Sigmoid colon (tissue), 7 donors: ENCODE data around the gene TNRC18. TPM values are rescaled to one million over a fixed set of nuclear protein-coding genes. Genes with fewer than 3 reads are reported as not detected.

Experiments used
- DNase-seq: peaks from one replicate; pipeline ENCODE4 v3.0.0-alpha.2; 2019
- H3K27ac ChIP-seq, 4 donors: fragments of 200-600 bp; sonication (generic); one replicate each; pipeline ENCODE4 v1.5.1; 2016 to 2019; ENCODE audit warnings: mild to moderate bottlenecking in 1 of 4
- H3K27me3 ChIP-seq, 3 donors: fragments of 200-600 bp; sonication (generic); one replicate each; pipeline ENCODE4 v1.5.1; 2019; ENCODE audit warnings: mild to moderate bottlenecking in 1 of 3
- H3K36me3 ChIP-seq, 4 donors: fragments of 200-600 bp; sonication (generic); one replicate each; pipeline ENCODE4 v1.5.1; 2016 to 2019
- H3K4me1 ChIP-seq, 4 donors: fragments of 200-600 bp; sonication (generic); one replicate each; pipeline ENCODE4 v1.5.1; 2017 to 2019
- H3K4me3 ChIP-seq, 4 donors: fragments of 200-600 bp; sonication (generic); one replicate each; pipeline ENCODE4 v1.5.1; 2017 to 2019; ENCODE audit warnings: mild to moderate bottlenecking in 2 of 4, moderate library complexity in 1 of 4
- H3K9me3 ChIP-seq, 4 donors: fragments of 200-600 bp in 3 of 4; sonication (generic) in 3 of 4; one replicate each; pipeline versions ENCODE4 v1.5.1 to v1.6.1; 2013 to 2019
- EP300 ChIP-seq, 4 donors: sonication (generic); formaldehyde crosslinking; IDR thresholded peaks; one replicate each; pipeline ENCODE4 v1.6.1; 2017; ENCODE audit warnings: antibody characterized with exemption in 4 of 4
- POLR2A ChIP-seq, 2 donors: fragments of 450-650 bp; IDR thresholded peaks; one replicate each; pipeline ENCODE4 v1.6.1; 2016; ENCODE audit warnings: antibody characterized with exemption in 2 of 2, mild to moderate bottlenecking in 2 of 2, moderate library complexity in 2 of 2
- POLR2AphosphoS5 ChIP-seq, 4 donors: sonication (generic); formaldehyde crosslinking; IDR thresholded peaks; one replicate each; pipeline ENCODE4 v1.6.1; 2017; ENCODE audit warnings: antibody characterized with exemption in 4 of 4
- WGBS, 2 donors: extraction: QIAGEN DNeasy Blood & Tissue Kit; methylation state at CpG; one replicate each; pipeline ENCODE4 v1.1.7; 2013; 5-methylcytosine and 5-hydroxymethylcytosine counted together
- intact Hi-C: fragments of 100-400 bp; cut with DNase I; formaldehyde crosslinking; loops from one replicate; pipeline ENCODE4 v1.15.1; 2023
- polyA plus RNA-seq, 3 donors: library from polyadenylated mRNA; stranded (reverse); fragments of 200-250 nt; gene quantifications; one replicate each; pipeline ENCODE4 v1.2.3, GENCODE V29; 2013
- total RNA-seq, 4 donors: library from RNA; depleted of rRNA; stranded (reverse); fragments of >200 nt; gene quantifications; one replicate each; pipeline ENCODE4 v1.1.0, GENCODE V29; 2016
- TF ChIP-seq, protein P1 (sequence below), 4 experiments: fragments of 450-650 bp in 3 of 4; fragments of 200-600 bp in 1 of 4; IDR thresholded peaks; one replicate each; pipeline ENCODE4 v1.5.1; 2016 to 2019; ENCODE audit warnings: antibody characterized with exemption in 4 of 4, mild to moderate bottlenecking in 3 of 4, moderate library complexity in 2 of 4
- donor health status: healthy with polysubstance abuse.
- donor health status: Bipolar disorder and iron deficiency.
- donor health status: healthy.

TNRC18 gene
- total and polyA plus RNA-seq, 7 donors: 12.6 to 187 (median 44.9) TPM

DNA sequence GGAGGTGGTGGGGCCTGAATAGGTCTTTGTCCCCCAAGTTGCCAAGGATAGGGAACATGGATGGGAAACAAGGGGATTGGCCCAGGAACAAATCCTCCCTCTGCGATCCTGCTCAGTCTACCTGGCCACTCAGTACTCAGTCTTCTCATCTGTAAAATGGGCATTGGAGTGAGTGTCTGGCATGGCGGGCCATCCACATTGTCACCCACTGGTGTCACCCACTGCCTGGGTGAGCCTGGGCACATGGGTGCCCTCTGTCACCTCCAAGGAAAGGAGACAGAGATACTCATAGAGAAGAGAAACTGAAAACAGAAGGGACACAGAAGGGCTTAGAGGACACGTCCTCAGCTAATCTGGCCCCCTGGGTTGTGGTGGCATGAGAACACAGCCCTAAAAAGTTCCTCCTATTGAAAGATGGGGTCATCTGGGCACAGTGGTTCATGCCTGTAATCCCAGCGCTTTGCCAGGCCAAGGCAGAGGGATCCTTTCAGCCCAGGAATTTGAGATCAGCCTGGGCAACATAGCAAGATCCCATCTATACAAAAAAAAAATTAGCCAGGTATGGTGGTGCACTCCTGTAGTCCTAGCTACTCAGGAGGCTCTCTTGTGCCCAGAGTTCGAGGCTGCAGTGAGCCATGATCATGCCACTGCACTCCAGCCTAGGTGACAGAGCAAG lies 12.5 kb upstream of the TNRC18 start:
- no peak for DNase-seq
- TF ChIP-seq EP300 (IDR thresholded peaks at IDR 0.05): no peak
- TF ChIP-seq, protein P1, sequence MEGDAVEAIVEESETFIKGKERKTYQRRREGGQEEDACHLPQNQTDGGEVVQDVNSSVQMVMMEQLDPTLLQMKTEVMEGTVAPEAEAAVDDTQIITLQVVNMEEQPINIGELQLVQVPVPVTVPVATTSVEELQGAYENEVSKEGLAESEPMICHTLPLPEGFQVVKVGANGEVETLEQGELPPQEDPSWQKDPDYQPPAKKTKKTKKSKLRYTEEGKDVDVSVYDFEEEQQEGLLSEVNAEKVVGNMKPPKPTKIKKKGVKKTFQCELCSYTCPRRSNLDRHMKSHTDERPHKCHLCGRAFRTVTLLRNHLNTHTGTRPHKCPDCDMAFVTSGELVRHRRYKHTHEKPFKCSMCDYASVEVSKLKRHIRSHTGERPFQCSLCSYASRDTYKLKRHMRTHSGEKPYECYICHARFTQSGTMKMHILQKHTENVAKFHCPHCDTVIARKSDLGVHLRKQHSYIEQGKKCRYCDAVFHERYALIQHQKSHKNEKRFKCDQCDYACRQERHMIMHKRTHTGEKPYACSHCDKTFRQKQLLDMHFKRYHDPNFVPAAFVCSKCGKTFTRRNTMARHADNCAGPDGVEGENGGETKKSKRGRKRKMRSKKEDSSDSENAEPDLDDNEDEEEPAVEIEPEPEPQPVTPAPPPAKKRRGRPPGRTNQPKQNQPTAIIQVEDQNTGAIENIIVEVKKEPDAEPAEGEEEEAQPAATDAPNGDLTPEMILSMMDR (IDR thresholded peaks at IDR 0.05): no peak
- TF ChIP-seq POLR2AphosphoS5 (IDR thresholded peaks at IDR 0.05): no peak
- TF ChIP-seq POLR2A (IDR thresholded peaks at IDR 0.05): no peak
- no peaks in the 10 kb centered on the region for H3K36me3 ChIP-seq
- peaks cover 0 to 3% (median 0%) of the 10 kb centered on the region in 4 donors for H3K9me3 ChIP-seq
- peaks cover 0 to 22% (median 10%) of the 10 kb centered on the region in 4 donors for H3K4me1 ChIP-seq
- H3K27ac ChIP-seq: no peak overlapping the region
- intact Hi-C loops: no loop called here
- 95% methylated on average over 5 of the region's 5 CpGs for WGBS, 2 donors
- no peaks in the 10 kb centered on the region for H3K27me3 ChIP-seq
- H3K4me3 ChIP-seq: no peak overlapping the region

DNA sequence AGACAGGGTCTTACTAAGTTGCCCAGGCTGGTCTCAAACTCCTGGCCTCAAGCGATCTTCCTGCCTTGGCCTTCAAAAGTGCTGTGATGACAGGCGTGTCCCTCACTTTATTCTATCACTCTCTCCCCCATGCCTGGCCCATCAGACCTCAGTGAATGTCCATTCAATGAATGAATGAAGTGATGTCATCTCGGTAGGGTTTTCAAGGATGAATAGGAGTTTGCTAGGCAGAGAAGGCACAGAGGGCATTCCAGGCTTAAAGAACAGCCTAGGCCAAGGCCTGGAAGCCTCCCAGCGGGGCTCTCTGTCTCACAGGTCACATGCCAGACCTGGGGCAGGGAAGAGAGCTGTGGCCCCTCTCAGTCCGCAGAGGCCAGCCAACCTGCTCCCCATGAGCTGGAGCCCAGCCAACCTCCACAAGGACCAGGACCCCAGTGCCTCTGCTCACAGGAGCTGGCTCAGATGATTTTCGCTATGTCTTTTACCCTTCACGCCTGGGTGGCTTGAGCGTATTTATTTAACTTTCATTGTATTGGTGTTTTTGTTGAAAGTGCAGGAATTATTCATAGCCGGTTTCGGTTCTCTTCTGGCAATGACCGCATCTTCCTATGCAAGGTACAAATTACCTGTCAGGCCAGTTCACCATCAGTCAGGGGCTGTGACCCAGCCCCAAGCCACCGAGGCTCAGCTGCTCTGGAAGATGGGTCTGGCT lies 11.8 kb upstream of the TNRC18 start:
- H3K9me3 ChIP-seq: peaks cover 0 to 3% (median 0%) of the 10 kb centered on the region in 4 donors
- no peak overlapping the region for H3K27ac ChIP-seq
- no peak overlapping the region for H3K4me3 ChIP-seq
- H3K27me3 ChIP-seq: no peaks in the 10 kb centered on the region
- 91 to 94% methylated on average over 12 of the region's 12 CpGs for WGBS, 2 donors
- intact Hi-C loops: no loop called here
- H3K36me3 ChIP-seq: no peaks in the 10 kb centered on the region
- peaks cover 0 to 25% (median 13%) of the 10 kb centered on the region in 4 donors for H3K4me1 ChIP-seq
- TF ChIP-seq EP300 (IDR thresholded peaks at IDR 0.05): no peak
- TF ChIP-seq POLR2A (IDR thresholded peaks at IDR 0.05): no peak
- TF ChIP-seq POLR2AphosphoS5 (IDR thresholded peaks at IDR 0.05): no peak
- TF ChIP-seq, protein P1 (IDR thresholded peaks at IDR 0.05): no peak
- DNase-seq: no peak

DNA sequence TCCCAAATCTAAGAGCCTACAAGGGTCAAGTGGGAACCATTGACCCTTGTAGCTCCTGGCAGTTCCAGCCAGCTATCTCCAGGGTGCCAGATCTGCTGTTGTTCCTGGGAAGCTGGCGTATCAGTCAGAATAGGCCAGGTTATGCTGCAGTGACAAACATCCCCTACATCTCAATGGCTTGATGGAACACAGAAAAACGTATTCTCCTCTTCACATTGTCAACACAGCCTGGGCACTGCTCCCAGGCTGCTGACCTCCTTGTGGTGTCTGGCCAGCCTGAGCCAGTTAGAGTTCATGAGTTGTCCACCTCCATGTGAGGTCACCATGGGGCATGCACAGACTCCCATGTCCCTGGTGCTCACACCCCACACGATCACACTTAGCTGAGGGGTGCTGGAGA lies 9.5 kb upstream of the TNRC18 start:
- Histone ChIP-seq H3K9me3 (peaks cover 0 to 3% (median 0%) of the 10 kb centered on the region in 4 donors), H3K4me1 (peaks cover 0 to 32% (median 31%) of the 10 kb centered on the region in 4 donors), H3K36me3 (no peaks in the 10 kb centered on the region), H3K27me3 (no peaks in the 10 kb centered on the region), H3K4me3 (no peak overlapping the region), H3K27ac (no peak overlapping the region)
- intact Hi-C loops: no loop called here
- no peak for DNase-seq
- 90% methylated on average over 3 of the region's 3 CpGs for WGBS, 2 donors
- TF ChIP-seq, protein P1 (IDR thresholded peaks at IDR 0.05): no peak
- no peak for TF ChIP-seq POLR2A (IDR thresholded peaks at IDR 0.05)
- no peak for TF ChIP-seq POLR2AphosphoS5 (IDR thresholded peaks at IDR 0.05)
- no peak for TF ChIP-seq EP300 (IDR thresholded peaks at IDR 0.05)

DNA sequence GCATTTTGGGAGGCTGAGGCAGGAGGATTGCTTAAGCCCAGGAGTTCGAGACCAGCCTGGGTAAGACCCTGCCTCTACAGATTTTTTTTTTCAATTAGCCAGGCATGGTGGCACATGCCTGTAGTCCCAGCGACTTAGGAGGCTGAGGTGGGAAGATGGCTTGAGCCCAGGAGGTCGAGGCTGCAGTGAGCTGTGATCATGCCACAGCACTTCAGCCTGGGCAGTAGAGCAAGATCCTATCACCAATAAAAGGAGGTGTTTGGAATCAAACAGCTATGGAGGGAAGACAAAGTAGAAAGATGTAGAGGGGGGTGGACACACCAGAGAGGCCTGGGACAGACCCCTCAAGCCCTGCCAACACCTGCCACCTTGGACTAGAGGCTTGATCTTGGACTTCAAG lies 9.1 kb upstream of the TNRC18 start:
- Histone ChIP-seq H3K36me3 (no peaks in the 10 kb centered on the region), H3K27ac (no peak overlapping the region), H3K9me3 (peaks cover 0 to 3% (median 0%) of the 10 kb centered on the region in 4 donors), H3K4me1 (peaks cover 2 to 32% (median 29%) of the 10 kb centered on the region in 4 donors), H3K4me3 (no peak overlapping the region), H3K27me3 (no peaks in the 10 kb centered on the region)
- no peak for DNase-seq
- TF ChIP-seq EP300 (IDR thresholded peaks at IDR 0.05): no peak
- no peak for TF ChIP-seq POLR2AphosphoS5 (IDR thresholded peaks at IDR 0.05)
- TF ChIP-seq POLR2A (IDR thresholded peaks at IDR 0.05): no peak
- TF ChIP-seq, protein P1 (IDR thresholded peaks at IDR 0.05): no peak
- intact Hi-C loops: no loop called here
- WGBS, 2 donors: 91 to 94% methylated on average over 3 of the region's 3 CpGs
